ENCODE results near the gene CRYBB1.
A peak's percentile ranks its signal among the peaks of the same experiment; 100 is the strongest.

Gene CRYBB1

GRCh38 chr22:26580240-26580962 is 37.4 kb downstream of the CRYBB1 start:
- no peaks in the 10 kb centered on the region for H3K27me3 ChIP-seq
- peak overlapping the region in 8 of 11 experiments; percentile 44 to 89 (median 70); a peak in 15 of 22 replicates for H3K27ac ChIP-seq
- H3K4me3 ChIP-seq: peak overlapping the region in 3 of 10 experiments; percentile 19 to 40 (median 30); a peak in 3 of 20 replicates
- no peak for TF ChIP-seq Cebpa-rat (IDR thresholded peaks at IDR 0.05)
- H4K20me1 ChIP-seq: peaks cover 8 to 99% (median 27%) of the 10 kb centered on the region in 11 experiments; a peak in 18 of 22 replicates
- H3K4me2 ChIP-seq: peak overlapping the region; percentile 64 to 95 (median 85)
- no peaks in the 10 kb centered on the region for H3K9me3 ChIP-seq (replicated peaks in 1 of 11)
- peaks cover 14 to 52% (median 22%) of the 10 kb centered on the region in 11 experiments for H3K36me3 ChIP-seq
- H3K9ac ChIP-seq: peak overlapping the region in 7 of 11 experiments; percentile 35 to 63 (median 60); a peak in 9 of 22 replicates
- H3K4me1 ChIP-seq: peaks cover 78 to 99% (median 87%) of the 10 kb centered on the region in 10 experiments

- Histone ChIP-seq H3K4me3 (peak overlapping the region in 9 of 10 experiments; percentile 20 to 47 (median 30); a peak in 9 of 20 replicates), H3K27me3 (no peaks in the 10 kb centered on the region), H3K4me1 (peaks cover 78 to 99% (median 87%) of the 10 kb centered on the region in 10 experiments), H3K9me3 (replicated peaks in 1 of 11) (no peaks in the 10 kb centered on the region), H3K27ac (peak overlapping the region in 10 of 11 experiments; percentile 32 to 89 (median 67); a peak in 19 of 22 replicates), H3K9ac (peak overlapping the region; percentile 33 to 63 (median 59); a peak in 17 of 22 replicates), H4K20me1 (peaks cover 0 to 96% (median 22%) of the 10 kb centered on the region in 11 experiments; a peak in 15 of 22 replicates), H3K36me3 (peaks cover 14 to 50% (median 22%) of the 10 kb centered on the region in 11 experiments), H3K4me2 (peak overlapping the region; percentile 64 to 95 (median 85))
- TF ChIP-seq Cebpa-rat (IDR thresholded peaks at IDR 0.05): no peak
Measured at GRCh38 chr22:26579331-26579886, 38.4 kb downstream of the CRYBB1 start.

- 0 out of 22 replicates have a peak overlapping the region, but pooled peaks of 1 of the 11 experiments have one; percentile 37 for H3K9ac ChIP-seq
- no peak for TF ChIP-seq Cebpa-rat (IDR thresholded peaks at IDR 0.05)
- H3K9me3 ChIP-seq (replicated peaks in 1 of 11): no peaks in the 10 kb centered on the region
- no peaks in the 10 kb centered on the region for H3K27me3 ChIP-seq
- H4K20me1 ChIP-seq: peaks cover 0 to 80% (median 11%) of the 10 kb centered on the region in 11 experiments; a peak in 10 of 22 replicates
- H3K4me2 ChIP-seq: peak overlapping the region; percentile 81 to 96 (median 88)
- peak overlapping the region in 4 of 11 experiments; percentile 24 to 89 (median 56); a peak in 4 of 22 replicates for H3K27ac ChIP-seq
- H3K4me3 ChIP-seq: no peak overlapping the region
- peaks cover 91 to 100% (median 96%) of the 10 kb centered on the region in 10 experiments for H3K4me1 ChIP-seq
- H3K36me3 ChIP-seq: peaks cover 8 to 34% (median 10%) of the 10 kb centered on the region in 11 experiments
Measured at GRCh38 chr22:26577081-26577480, 40.7 kb downstream of the CRYBB1 start.

- no peak overlapping the region for H3K4me3 ChIP-seq
- H3K27ac ChIP-seq: peak overlapping the region in 10 of 11 experiments; percentile 31 to 89 (median 53); a peak in 18 of 22 replicates
- peaks cover 0 to 34% (median 2%) of the 10 kb centered on the region in 11 experiments; a peak in 12 of 22 replicates for H3K36me3 ChIP-seq
- TF ChIP-seq Cebpa-rat (IDR thresholded peaks at IDR 0.05): no peak
- H3K4me1 ChIP-seq: peaks cover 96 to 100% (median 100%) of the 10 kb centered on the region in 10 experiments
- peaks cover 0 to 80% (median 11%) of the 10 kb centered on the region in 11 experiments; a peak in 10 of 22 replicates for H4K20me1 ChIP-seq
- H3K9me3 ChIP-seq (replicated peaks in 1 of 11): no peaks in the 10 kb centered on the region
- H3K4me2 ChIP-seq: peak overlapping the region; percentile 81 to 96 (median 88)
- H3K9ac ChIP-seq: peak overlapping the region in 7 of 11 experiments; percentile 1 to 57 (median 46); a peak in 12 of 22 replicates
- H3K27me3 ChIP-seq: no peaks in the 10 kb centered on the region
Measured at GRCh38 chr22:26576026-26576680, 41.7 kb downstream of the CRYBB1 start.

DNA sequence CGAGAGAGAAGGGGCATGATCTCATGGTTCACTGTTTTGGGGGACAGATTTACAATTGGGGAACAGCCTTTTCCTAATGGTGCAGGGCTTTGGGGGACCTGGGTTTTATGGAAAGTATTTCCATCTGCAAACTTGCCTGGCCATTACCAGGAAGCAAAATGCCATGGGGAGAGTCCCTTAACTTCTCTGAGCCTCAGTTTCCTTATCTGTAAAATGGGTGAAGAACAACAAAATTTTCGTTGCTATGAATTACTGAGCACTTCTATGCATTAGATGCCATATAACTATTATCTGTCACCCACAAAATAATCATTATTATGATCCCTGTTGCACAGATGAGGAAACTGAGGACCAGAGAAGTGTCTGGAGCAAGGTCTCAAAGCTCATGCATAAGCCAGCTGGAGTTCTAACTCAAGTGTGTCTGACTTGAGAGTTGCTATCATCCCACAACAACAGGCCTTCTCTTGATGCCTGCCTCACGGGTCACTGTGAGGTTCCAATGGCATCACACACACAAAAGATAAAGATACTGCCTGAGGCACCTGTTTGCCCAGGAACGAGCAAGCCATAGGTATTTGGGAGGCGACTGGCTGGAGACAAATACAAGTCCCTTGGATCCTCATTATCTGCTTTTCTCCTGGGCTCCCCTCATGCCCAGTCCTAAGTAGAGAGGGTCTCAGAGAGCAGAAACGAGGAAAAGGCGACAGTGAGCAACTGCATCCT is 43.7 kb downstream of the CRYBB1 start:
- peaks cover 0 to 36% (median 0%) of the 10 kb centered on the region in 11 experiments; a peak in 6 of 22 replicates for H3K36me3 ChIP-seq
- peak overlapping the region; percentile 81 to 96 (median 88) for H3K4me2 ChIP-seq
- peaks cover 0 to 75% (median 4%) of the 10 kb centered on the region in 11 experiments; a peak in 8 of 22 replicates for H4K20me1 ChIP-seq
- peak overlapping the region; percentile 83 to 89 (median 86) for H3K27ac ChIP-seq
- H3K4me1 ChIP-seq: peaks cover 93 to 100% (median 98%) of the 10 kb centered on the region in 10 experiments
- peak overlapping the region in 1 of 10 experiments; percentile 1; a peak in 1 of 20 replicates for H3K4me3 ChIP-seq
- peak overlapping the region; percentile 52 to 79 (median 76); a peak in 21 of 22 replicates for H3K9ac ChIP-seq
- H3K9me3 ChIP-seq (replicated peaks in 1 of 11): no peaks in the 10 kb centered on the region
- no peak for TF ChIP-seq Cebpa-rat (IDR thresholded peaks at IDR 0.05)
- no peaks in the 10 kb centered on the region for H3K27me3 ChIP-seq

DNA sequence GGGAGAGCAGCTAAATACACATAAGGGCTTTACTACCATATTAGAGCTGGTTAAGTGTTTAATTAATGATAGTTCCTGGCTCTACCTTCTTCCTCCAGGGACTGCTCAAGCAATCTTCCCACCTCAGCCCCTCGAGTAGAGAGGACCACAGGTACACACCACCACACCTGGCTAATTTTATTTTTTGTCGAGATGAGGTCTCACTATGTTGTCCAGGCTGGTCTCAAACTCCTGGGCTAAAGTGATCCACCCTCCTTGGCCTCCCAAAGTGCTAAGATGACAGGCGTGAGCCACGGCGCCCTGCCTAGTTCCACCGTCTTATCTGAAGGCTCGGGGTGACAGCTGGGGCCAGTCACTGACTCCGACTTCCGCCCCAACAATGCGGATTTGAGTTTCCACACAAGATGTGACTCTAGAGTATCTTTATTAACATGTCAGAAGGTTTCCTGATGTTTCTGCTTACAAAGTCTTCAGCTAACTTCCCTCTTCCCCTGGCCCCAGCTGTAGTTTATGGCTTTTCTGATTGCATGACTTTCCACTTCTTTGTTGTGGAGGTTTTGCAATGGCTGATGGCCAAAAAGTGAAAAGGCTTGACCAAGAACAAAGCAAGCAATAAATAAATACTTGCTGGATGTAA is 44.7 kb downstream of the CRYBB1 start:
- H3K4me1 ChIP-seq: peaks cover 93 to 100% (median 98%) of the 10 kb centered on the region in 10 experiments
- no peaks in the 10 kb centered on the region for H3K27me3 ChIP-seq
- peaks cover 0 to 71% (median 2%) of the 10 kb centered on the region in 11 experiments; a peak in 8 of 22 replicates for H4K20me1 ChIP-seq
- H3K9ac ChIP-seq: peak overlapping the region; percentile 67 to 79 (median 76); a peak in 21 of 22 replicates
- peak overlapping the region; percentile 81 to 96 (median 88) for H3K4me2 ChIP-seq
- peak overlapping the region; percentile 83 to 89 (median 86) for H3K27ac ChIP-seq
- no peaks in the 10 kb centered on the region for H3K9me3 ChIP-seq (replicated peaks in 1 of 11)
- peak; percentile 56 to 86 (median 81); a peak in 20 of 22 replicates for TF ChIP-seq Cebpa-rat (IDR thresholded peaks at IDR 0.05)
- H3K36me3 ChIP-seq: peaks cover 0 to 28% (median 2%) of the 10 kb centered on the region in 11 experiments; a peak in 6 of 22 replicates
- peak overlapping the region in 9 of 10 experiments; percentile 12 to 58 (median 29); a peak in 11 of 20 replicates for H3K4me3 ChIP-seq

DNA sequence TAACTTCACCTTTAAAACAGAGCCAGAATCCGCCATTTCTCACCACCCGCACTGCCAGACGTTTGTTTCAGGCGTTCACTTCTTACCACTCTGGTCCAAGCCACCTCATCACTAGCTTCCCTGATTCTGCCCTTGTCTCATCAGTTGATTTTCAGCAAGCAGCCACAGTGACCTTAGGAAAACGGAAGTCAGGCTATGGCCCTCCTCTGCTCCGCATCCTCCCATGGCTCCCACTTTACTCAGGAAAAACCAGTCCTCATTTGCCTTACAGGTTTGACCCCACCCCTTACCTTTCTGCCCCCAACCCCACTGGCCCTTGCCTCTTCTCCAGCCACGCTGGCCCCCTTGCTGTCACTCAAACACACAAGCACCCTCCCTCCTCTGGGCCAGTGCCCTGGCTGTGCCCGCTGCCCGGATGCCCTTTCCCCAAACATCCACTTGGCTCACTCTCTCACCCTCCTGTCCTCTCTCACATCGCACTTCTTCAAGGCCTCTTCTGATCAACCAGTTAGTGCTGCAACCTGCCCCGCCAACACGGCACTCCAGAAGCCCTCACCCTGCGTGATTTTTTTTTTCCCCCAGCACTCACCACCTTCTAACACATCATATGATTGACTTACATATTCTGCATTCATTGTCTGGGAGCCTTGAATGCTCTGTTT is 46.8 kb downstream of the CRYBB1 start:
- Histone ChIP-seq H3K4me2 (peak overlapping the region; percentile 69 to 96 (median 87)), H3K9ac (no peak overlapping the region), H3K36me3 (peaks cover 0 to 35% (median 5%) of the 10 kb centered on the region in 11 experiments; a peak in 7 of 22 replicates), H4K20me1 (peaks cover 5 to 71% (median 17%) of the 10 kb centered on the region in 11 experiments; a peak in 15 of 22 replicates), H3K9me3 (replicated peaks in 1 of 11) (no peaks in the 10 kb centered on the region), H3K27ac (peak overlapping the region in 7 of 11 experiments; percentile 14 to 89 (median 37); a peak in 8 of 22 replicates), H3K4me1 (peaks cover 91 to 100% (median 98%) of the 10 kb centered on the region in 10 experiments), H3K27me3 (no peaks in the 10 kb centered on the region), H3K4me3 (no peak overlapping the region)
- no peak for TF ChIP-seq Cebpa-rat (IDR thresholded peaks at IDR 0.05)
